Osteocyte (in vitro differentiated cells): ENCODE measurements around the gene R3HDM2. TPM values are rescaled to one million over a fixed set of nuclear protein-coding genes. Genes with fewer than 3 reads are reported as not detected.

ENCODE experiments used
- DNase-seq: peaks from one replicate; pipeline ENCODE4 v3.0.0; 2021; ENCODE audit warnings: mixed read lengths; ENCODE audit not compliant: unreplicated experiment; ENCODE audit errors: extremely low spot score
- H3K27ac Mint-ChIP-seq: one replicate; pipeline ENCODE4 v1.8.0; 2021; ENCODE audit warnings: mild to moderate bottlenecking, mixed read lengths; ENCODE audit not compliant: unreplicated experiment
- H3K27me3 Mint-ChIP-seq: one replicate; pipeline ENCODE4 v1.8.0; 2021; ENCODE audit warnings: mixed read lengths; ENCODE audit not compliant: unreplicated experiment
- H3K36me3 Mint-ChIP-seq: one replicate; pipeline ENCODE4 v1.8.0; 2021; ENCODE audit warnings: mixed read lengths; ENCODE audit not compliant: unreplicated experiment
- H3K4me1 Mint-ChIP-seq: one replicate; pipeline ENCODE4 v1.8.0; 2021; ENCODE audit warnings: mixed read lengths; ENCODE audit not compliant: unreplicated experiment
- H3K4me3 Mint-ChIP-seq: one replicate; pipeline ENCODE4 v1.8.0; 2021; ENCODE audit warnings: mild to moderate bottlenecking, moderate library complexity, mixed read lengths; ENCODE audit not compliant: unreplicated experiment
- H3K9me3 Mint-ChIP-seq: one replicate; pipeline ENCODE4 v1.8.0; 2021; ENCODE audit warnings: mixed read lengths; ENCODE audit not compliant: unreplicated experiment
- CTCF ChIP-seq: fragments of 200-600 bp; sonication (generic); IDR thresholded peaks from 2 replicates; pipeline ENCODE4 v1.5.0; 2021; ENCODE audit warnings: antibody characterized with exemption, mild to moderate bottlenecking, moderate library complexity
- total RNA-seq: library from RNA; stranded (reverse); gene quantifications from 2 replicates; pipeline ENCODE4 v1.2.1, GENCODE V29; 2021

R3HDM2 gene
- total RNA-seq, 1 donor from 2014 or later, result 65.0 TPM

GRCh38 chr12:57389033-57389432 lies 41.8 kb downstream of the R3HDM2 start:
- H3K9me3 Mint-ChIP-seq, result no peaks in the 10 kb centered on the region
- DNase-seq, result no peak
- TF ChIP-seq CTCF, result no peak
- H3K27ac Mint-ChIP-seq, result no peak overlapping the region
- H3K36me3 Mint-ChIP-seq, result peaks cover 22% of the 10 kb centered on the region
- no peaks in the 10 kb centered on the region for H3K27me3 Mint-ChIP-seq
- H3K4me1 Mint-ChIP-seq, result peaks cover 18% of the 10 kb centered on the region
- H3K4me3 Mint-ChIP-seq, result no peak overlapping the region

GRCh38 chr12:57388425-57388824 lies 42.4 kb downstream of the R3HDM2 start:
- no peak for DNase-seq
- Mint-ChIP-seq H3K4me3 (no peak overlapping the region), H3K36me3 (peaks cover 16% of the 10 kb centered on the region), H3K27me3 (no peaks in the 10 kb centered on the region), H3K4me1 (peaks cover 18% of the 10 kb centered on the region), H3K27ac (no peak overlapping the region), H3K9me3 (no peaks in the 10 kb centered on the region)
- TF ChIP-seq CTCF, result no peak

- Mint-ChIP-seq H3K27me3 (no peaks in the 10 kb centered on the region), H3K4me3 (no peak overlapping the region), H3K4me1 (peaks cover 18% of the 10 kb centered on the region), H3K36me3 (peaks cover 7% of the 10 kb centered on the region), H3K9me3 (no peaks in the 10 kb centered on the region), H3K27ac (no peak overlapping the region)
- DNase-seq, result no peak
- no peak for TF ChIP-seq CTCF
Measured at GRCh38 chr12:57386187-57386720, 44.6 kb downstream of the R3HDM2 start.

- Mint-ChIP-seq H3K27me3 (no peaks in the 10 kb centered on the region), H3K4me3 (no peak overlapping the region), H3K27ac (no peak overlapping the region), H3K36me3 (peaks cover 9% of the 10 kb centered on the region), H3K9me3 (no peaks in the 10 kb centered on the region), H3K4me1 (peaks cover 18% of the 10 kb centered on the region)
- DNase-seq, result no peak
- no peak for TF ChIP-seq CTCF
Measured at GRCh38 chr12:57385586-57385985, 45.3 kb downstream of the R3HDM2 start.

- no peak for DNase-seq
- Mint-ChIP-seq H3K4me1 (peaks cover 12% of the 10 kb centered on the region), H3K27ac (no peak overlapping the region), H3K9me3 (no peaks in the 10 kb centered on the region), H3K27me3 (no peaks in the 10 kb centered on the region), H3K36me3 (peaks cover 8% of the 10 kb centered on the region), H3K4me3 (no peak overlapping the region)
- TF ChIP-seq CTCF, result no peak
Measured at GRCh38 chr12:57384478-57384877, 46.4 kb downstream of the R3HDM2 start.
